GM19455 (cell line): ENCODE results near the gene MED13L.

ENCODE experiments used
- ATAC-seq: cut with Tn5 transposase; IDR thresholded peaks from one replicate; pipeline ENCODE4 v1.9.1; 2021; ENCODE audit not compliant: unreplicated experiment

Gene MED13L

GRCh38 chr12:116186482-116187150, 90.9 kb downstream of the MED13L start:
- ATAC-seq, result no peak

GRCh38 chr12:116184763-116185162, 92.7 kb downstream of the MED13L start:
- no peak for ATAC-seq

- ATAC-seq, result no peak
Measured at GRCh38 chr12:116183741-116184141, 93.8 kb downstream of the MED13L start.

GRCh38 chr12:116182359-116183063, 95.0 kb downstream of the MED13L start:
- ATAC-seq, result no peak

GRCh38 chr12:116180448-116180847, 97.0 kb downstream of the MED13L start:
- no peak for ATAC-seq

- no peak for ATAC-seq
Measured at GRCh38 chr12:116179384-116179783, 98.1 kb downstream of the MED13L start.

GRCh38 chr12:116177017-116177416, 100.5 kb downstream of the MED13L start:
- no peak for ATAC-seq

GRCh38 chr12:116174904-116175303, 102.6 kb downstream of the MED13L start:
- ATAC-seq, result no peak

GRCh38 chr12:116174006-116174405, 103.5 kb downstream of the MED13L start:
- ATAC-seq, result no peak

- no peak for ATAC-seq
Measured at GRCh38 chr12:116172224-116172849, 105.2 kb downstream of the MED13L start.

- no peak for ATAC-seq
Measured at GRCh38 chr12:116171549-116171948, 105.9 kb downstream of the MED13L start.

- ATAC-seq, result no peak
Measured at GRCh38 chr12:116169071-116169470, 108.4 kb downstream of the MED13L start.

- no peak for ATAC-seq
Measured at GRCh38 chr12:116166306-116166705, 111.2 kb downstream of the MED13L start.

- no peak for ATAC-seq
Measured at GRCh38 chr12:116165036-116165425, 112.5 kb downstream of the MED13L start.

- no peak for ATAC-seq
Measured at GRCh38 chr12:116164250-116165035, 113.0 kb downstream of the MED13L start.

- ATAC-seq, result no peak
Measured at GRCh38 chr12:116162071-116162470, 115.4 kb downstream of the MED13L start.

GRCh38 chr12:116161588-116161987, 115.9 kb downstream of the MED13L start:
- ATAC-seq, result no peak

GRCh38 chr12:116160883-116161458, 116.5 kb downstream of the MED13L start:
- no peak for ATAC-seq

- no peak for ATAC-seq
Measured at GRCh38 chr12:116160231-116160630, 117.3 kb downstream of the MED13L start.

GRCh38 chr12:116159593-116160200, 117.8 kb downstream of the MED13L start:
- ATAC-seq, result no peak

- no peak for ATAC-seq
Measured at GRCh38 chr12:116159175-116159574, 118.3 kb downstream of the MED13L start.
